Testis (tissue), 2 donors: Measurements from ENCODE around the gene NOTCH1.

Experiments used
- POLR2A ChIP-seq: fragments of 450-650 bp; IDR thresholded peaks from one replicate; pipeline ENCODE4 v1.6.1; 2017; ENCODE audit warnings: antibody characterized with exemption, mild to moderate bottlenecking, moderate library complexity
- TF ChIP-seq, protein P1 (sequence below), 3 experiments: fragments of 450-650 bp in 2 of 3; fragments of 200-600 bp in 1 of 3; sonication (generic) in 1 of 3; IDR thresholded peaks; one replicate each; pipeline ENCODE4 v1.5.1; 2016 to 2019; ENCODE audit warnings: antibody characterized with exemption in 3 of 3, mild to moderate bottlenecking in 2 of 3, moderate library complexity in 1 of 3

DNA sequence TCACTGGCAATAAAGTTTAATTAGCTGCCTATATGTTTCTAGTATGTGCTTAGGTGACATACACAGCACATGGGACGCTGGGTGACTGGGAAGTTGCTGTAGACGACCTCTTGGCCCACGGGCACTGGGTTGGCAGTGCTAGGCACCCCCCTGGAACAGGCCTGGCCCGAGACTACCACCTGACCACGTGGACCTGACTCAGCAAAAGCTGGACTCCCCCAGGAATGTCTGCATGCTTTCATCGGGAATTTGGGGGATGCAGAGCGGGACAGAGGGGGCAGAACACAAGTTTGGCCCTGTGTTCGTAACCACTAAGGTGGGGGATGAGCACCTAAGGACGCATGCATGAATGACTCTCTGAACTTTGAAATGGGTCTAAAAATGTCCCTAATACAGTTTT lies 89.6 kb downstream of the NOTCH1 start:
- TF ChIP-seq, protein P1, sequence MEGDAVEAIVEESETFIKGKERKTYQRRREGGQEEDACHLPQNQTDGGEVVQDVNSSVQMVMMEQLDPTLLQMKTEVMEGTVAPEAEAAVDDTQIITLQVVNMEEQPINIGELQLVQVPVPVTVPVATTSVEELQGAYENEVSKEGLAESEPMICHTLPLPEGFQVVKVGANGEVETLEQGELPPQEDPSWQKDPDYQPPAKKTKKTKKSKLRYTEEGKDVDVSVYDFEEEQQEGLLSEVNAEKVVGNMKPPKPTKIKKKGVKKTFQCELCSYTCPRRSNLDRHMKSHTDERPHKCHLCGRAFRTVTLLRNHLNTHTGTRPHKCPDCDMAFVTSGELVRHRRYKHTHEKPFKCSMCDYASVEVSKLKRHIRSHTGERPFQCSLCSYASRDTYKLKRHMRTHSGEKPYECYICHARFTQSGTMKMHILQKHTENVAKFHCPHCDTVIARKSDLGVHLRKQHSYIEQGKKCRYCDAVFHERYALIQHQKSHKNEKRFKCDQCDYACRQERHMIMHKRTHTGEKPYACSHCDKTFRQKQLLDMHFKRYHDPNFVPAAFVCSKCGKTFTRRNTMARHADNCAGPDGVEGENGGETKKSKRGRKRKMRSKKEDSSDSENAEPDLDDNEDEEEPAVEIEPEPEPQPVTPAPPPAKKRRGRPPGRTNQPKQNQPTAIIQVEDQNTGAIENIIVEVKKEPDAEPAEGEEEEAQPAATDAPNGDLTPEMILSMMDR (IDR thresholded peaks at IDR 0.05), result no peak
- no peak for TF ChIP-seq POLR2A
